HEK293 (cell line): ENCODE measurements around the gene BLOC1S2.
"Not testable (repeated sequence)": the region's sequence is repeated elsewhere in the genome, so short reads cannot be mapped to it uniquely, and the experiment has no call there.

Experiments
- CTCF ChIA-PET: fragments of 350-600 bp; formaldehyde crosslinking; extraction: SDS; loops from one replicate; lab custom pipeline; 2021; ENCODE audit warnings: antibody characterized with exemption; lab: Yijun Ruan, JAX
- POLR2A ChIA-PET: fragments of 300-600 bp; formaldehyde crosslinking; extraction: SDS; loops from one replicate; lab custom pipeline; 2020; ENCODE audit warnings: antibody characterized with exemption, inconsistent platforms; lab: Yijun Ruan, JAX
- H3K27ac ChIP-seq: fragments of 200-500 bp; sonication (Bioruptor generic); 2 replicates; pipeline ENCODE4 v1.5.1; 2014; ENCODE audit warnings: low read depth, low read length, control low read depth, inconsistent platforms; ENCODE audit errors: extremely low read depth
- H3K36me3 ChIP-seq, 2 experiments: fragments of 200-500 bp in 1 of 2; sonication (Bioruptor generic) in 1 of 2; 1 replicate in 1 of 2; 2 replicates in 1 of 2; pipeline ENCODE4 v1.5.1; 2014 to 2017; ENCODE audit warnings: inconsistent platforms in 2 of 2, low read length in 2 of 2; ENCODE audit not compliant: control insufficient read depth in 2 of 2, insufficient read depth in 1 of 2
- H3K4me1 ChIP-seq: fragments of 200-500 bp; sonication (Bioruptor generic); 2 replicates; pipeline ENCODE4 v1.5.1; 2014; ENCODE audit warnings: mild to moderate bottlenecking, low read length, inconsistent platforms; ENCODE audit not compliant: control insufficient read depth, insufficient read depth
- H3K4me3 ChIP-seq: 2 replicates; pipeline ENCODE4 v1.5.1; 2011; ENCODE audit warnings: low read depth, mild to moderate bottlenecking, control low read depth, low read length, moderate library complexity
- H3K9me3 ChIP-seq: fragments of 200-500 bp; sonication (Bioruptor generic); 2 replicates; pipeline ENCODE4 v1.5.1; 2014; ENCODE audit warnings: low read depth, low read length, inconsistent platforms; ENCODE audit not compliant: control insufficient read depth, insufficient read depth
- CTCF ChIP-seq: fragments of 450-650 bp; formaldehyde crosslinking; IDR thresholded peaks from 2 replicates; pipeline ENCODE4 v1.5.1; 2016; ENCODE audit warnings: missing biosample characterization, missing genetic modification characterization
- PRDM10 ChIP-seq: fragments of 450-650 bp; formaldehyde crosslinking; IDR thresholded peaks from 2 replicates; pipeline ENCODE4 v1.5.1; 2016; ENCODE audit warnings: missing biosample characterization, missing genetic modification characterization
- TSHZ1 ChIP-seq: fragments of 450-650 bp; formaldehyde crosslinking; IDR thresholded peaks from 2 replicates; pipeline ENCODE4 v1.5.1; 2016; ENCODE audit warnings: missing biosample characterization, missing genetic modification characterization, borderline replicate concordance
- ZNF10 ChIP-seq: fragments of 450-650 bp; formaldehyde crosslinking; IDR thresholded peaks from 2 replicates; pipeline ENCODE4 v1.5.1; 2017; ENCODE audit warnings: missing biosample characterization, missing genetic modification characterization
- ZNF121 ChIP-seq: fragments of 450-650 bp; formaldehyde crosslinking; IDR thresholded peaks from 2 replicates; pipeline ENCODE4 v1.5.1; 2016; ENCODE audit warnings: missing biosample characterization, missing genetic modification characterization
- ZNF266 ChIP-seq: fragments of 450-650 bp; formaldehyde crosslinking; IDR thresholded peaks from 2 replicates; pipeline ENCODE4 v1.5.1; 2016; ENCODE audit warnings: missing biosample characterization, missing genetic modification characterization, low read depth
- ZNF501 ChIP-seq: fragments of 450-650 bp; formaldehyde crosslinking; IDR thresholded peaks from 2 replicates; pipeline ENCODE4 v1.5.1; 2016; ENCODE audit warnings: missing biosample characterization, missing genetic modification characterization
- ZNF548 ChIP-seq: fragments of 450-650 bp; formaldehyde crosslinking; IDR thresholded peaks from 2 replicates; pipeline ENCODE4 v1.5.1; 2016; ENCODE audit warnings: missing biosample characterization, missing genetic modification characterization
- ZNF654 ChIP-seq: fragments of 450-650 bp; formaldehyde crosslinking; IDR thresholded peaks from 2 replicates; pipeline ENCODE4 v1.5.1; 2016; ENCODE audit warnings: low read depth, missing biosample characterization, missing genetic modification characterization
- ZNF660 ChIP-seq: fragments of 450-650 bp; IDR thresholded peaks from 2 replicates; pipeline ENCODE4 v1.5.1; 2018; ENCODE audit warnings: missing biosample characterization, mild to moderate bottlenecking, missing genetic modification characterization

Gene BLOC1S2

GRCh38 chr10:100304414-100304813 is 17.9 kb upstream of the BLOC1S2 start:
- Histone ChIP-seq H3K27ac (no peak overlapping the region), H3K4me1 (no peaks in the 10 kb centered on the region), H3K9me3 (no peaks in the 10 kb centered on the region), H3K4me3 (no peak overlapping the region), H3K36me3 (no peaks in the 10 kb centered on the region)
- POLR2A ChIA-PET: interaction anchor here (0.7 kb wide), 1 partner anchor 47 kb away, joined by 8 read pairs; no protein-coding TSS in a partner anchor
- TF ChIP-seq ZNF121 (tag by site-specific recombination): peak; percentile 88
- TF ChIP-seq ZNF548 (tag by site-specific recombination): no peak
- CTCF ChIA-PET: interaction anchor here (0.9 to 3.2 kb wide), 7 partner anchors 34 to 214 kb away, joined by 3 to 23 read pairs (median 4); no protein-coding TSS in a partner anchor

DNA sequence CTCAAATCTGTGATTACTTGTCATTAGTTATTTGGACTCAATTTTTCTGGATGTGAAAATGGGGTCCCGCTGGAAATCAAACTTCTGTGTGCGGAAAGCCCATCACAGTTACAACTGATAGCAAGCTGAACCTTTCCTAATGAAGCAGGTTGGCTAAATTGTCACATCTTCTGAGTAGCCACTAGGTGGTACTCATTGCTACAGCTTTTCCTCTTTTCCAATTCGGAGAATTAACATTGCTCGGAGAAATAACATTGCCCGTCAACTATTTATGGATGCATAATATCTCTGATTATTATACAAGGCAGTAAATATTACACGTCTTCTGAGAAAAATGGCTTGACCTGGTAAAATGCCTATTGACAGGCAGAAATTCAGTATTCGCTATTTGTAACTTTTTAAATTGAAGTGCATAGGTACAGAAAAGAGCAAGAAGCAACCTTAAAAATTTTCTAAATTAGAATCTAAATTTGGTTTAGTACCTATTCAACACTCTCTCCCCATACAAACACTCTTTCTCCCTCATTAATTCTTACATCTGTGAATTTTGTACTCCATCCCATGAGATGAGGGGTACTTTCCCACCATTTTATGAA is 17.3 kb upstream of the BLOC1S2 start:
- TF ChIP-seq PRDM10 (tag by site-specific recombination): 0 out of 2 replicates have a peak, but pooled peaks have one; percentile 16
- peak; percentile 70 for TF ChIP-seq ZNF654 (tag by site-specific recombination)
- TF ChIP-seq TSHZ1 (tag by site-specific recombination): no peak
- TF ChIP-seq ZNF266 (tag by site-specific recombination): no peak
- peak; percentile 67; the same call in 1 of the 2 replicates for TF ChIP-seq ZNF10 (tag by site-specific recombination)
- TF ChIP-seq ZNF121 (tag by site-specific recombination): no peak
- TF ChIP-seq ZNF660 (tag by site-specific recombination): peak; percentile 85
- peak; percentile 28; the same call in 1 of the 2 replicates for TF ChIP-seq CTCF
- TF ChIP-seq ZNF501 (tag by site-specific recombination): no peak
- TF ChIP-seq, all 188 proteins: peak for 5
- ChIA-PET POLR2A (no interaction called here), CTCF (interaction anchor here (0.6 to 3.2 kb wide), 16 partner anchors 8 to 750 kb away, joined by 3 to 23 read pairs (median 4); no protein-coding TSS in a partner anchor)
- Histone ChIP-seq H3K4me1 (no peaks in the 10 kb centered on the region), H3K9me3 (no peaks in the 10 kb centered on the region), H3K36me3 (no peaks in the 10 kb centered on the region), H3K27ac (no peak overlapping the region), H3K4me3 (no peak overlapping the region)

DNA sequence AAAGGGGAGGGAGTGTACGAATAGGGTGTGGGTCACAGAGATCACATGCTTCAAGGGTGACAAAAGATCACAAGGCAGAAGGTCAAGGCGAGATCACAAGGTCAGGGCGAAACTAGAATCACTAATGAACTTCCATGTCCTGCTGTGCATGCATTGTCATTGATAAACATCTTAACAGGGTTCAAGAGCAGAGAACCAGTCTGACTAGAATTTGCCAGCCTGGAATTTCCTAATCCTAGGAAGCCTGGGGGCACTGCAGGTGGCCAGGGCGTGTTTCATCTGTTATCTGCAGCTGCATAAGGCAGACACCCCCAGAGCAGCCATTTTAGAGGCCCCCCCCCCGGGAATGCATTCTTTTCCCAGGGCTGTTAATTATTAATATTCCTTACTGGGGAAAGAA is 14.6 kb upstream of the BLOC1S2 start:
- H3K4me3 ChIP-seq, POLR2A ChIA-PET, H3K27ac ChIP-seq, H3K4me1 ChIP-seq, H3K9me3 ChIP-seq, H3K36me3 ChIP-seq: not testable (repeated sequence)
- CTCF ChIA-PET: interaction anchor here (1.4 kb wide), 1 partner anchor 9 kb away, joined by 4 read pairs; no protein-coding TSS in a partner anchor
